ENCODE results near the gene GFRA1.

- TF ChIP-seq CTCF (conservative IDR thresholded peaks at IDR 0.05; ENCODE audit: low read depth, low read length) (no peak), ELK1 (IDR thresholded peaks at IDR 0.05; ENCODE audit: borderline replicate concordance, low read depth, low read length) (no peak), POLR2A (IDR thresholded peaks at IDR 0.05; ENCODE audit: low read depth, low read length) (no peak), RFX5 (IDR thresholded peaks at IDR 0.05; ENCODE audit: low read depth, low read length) (no peak), MAFK (IDR thresholded peaks at IDR 0.05; ENCODE audit: low read depth, low read length) (no peak), SMC3 (IDR thresholded peaks at IDR 0.05; ENCODE audit: low read depth, low read length) (no peak), CHD1 (IDR thresholded peaks at IDR 0.05; ENCODE audit: low read depth, low read length) (no peak), FOS (IDR thresholded peaks at IDR 0.05; ENCODE audit: low read depth, low read length) (no peak), RAD21 (IDR thresholded peaks at IDR 0.05; ENCODE audit: low read length) (no peak), USF2 (IDR thresholded peaks at IDR 0.05; ENCODE audit: low read depth, low read length) (no peak), CEBPB (IDR thresholded peaks at IDR 0.05; ENCODE audit: low read depth, low read length) (no peak), MXI1 (IDR thresholded peaks at IDR 0.05; ENCODE audit: borderline replicate concordance, low read depth, low read length) (no peak), BHLHE40 (IDR thresholded peaks at IDR 0.05; ENCODE audit: low read depth, low read length) (no peak)
Observed at GRCh38 chr10:116307455-116307854, 34.4 kb upstream of the GFRA1 start.
